ENCODE measurements around the gene NPAT. TPM values are rescaled to one million over a fixed set of nuclear protein-coding genes. Genes with fewer than 3 reads are reported as not detected.

The NPAT gene
- total and polyA plus RNA-seq, 2 of the 13 experiments (the other 11 are each of a cell fraction or from before 2014, with no cell fraction given), result 4.4 to 11.2 TPM

- peak; percentile 10; the same call in 1 of the 2 replicates for TF ChIP-seq ZHX1 (CRISPR knock-in tag; IDR thresholded peaks at IDR 0.05; ENCODE audit: low read depth)
- TF ChIP-seq BCL3 (CRISPR knock-in tag; IDR thresholded peaks at IDR 0.05), result 0 out of 2 replicates have a peak, but pooled peaks have one; percentile 1
- no peak for TF ChIP-seq CC2D1A (CRISPR knock-in tag; IDR thresholded peaks at IDR 0.05)
These were observed 1.1 kb upstream of the NPAT start (continued) for GRCh38 chr11:108223348-108224149.

DNA sequence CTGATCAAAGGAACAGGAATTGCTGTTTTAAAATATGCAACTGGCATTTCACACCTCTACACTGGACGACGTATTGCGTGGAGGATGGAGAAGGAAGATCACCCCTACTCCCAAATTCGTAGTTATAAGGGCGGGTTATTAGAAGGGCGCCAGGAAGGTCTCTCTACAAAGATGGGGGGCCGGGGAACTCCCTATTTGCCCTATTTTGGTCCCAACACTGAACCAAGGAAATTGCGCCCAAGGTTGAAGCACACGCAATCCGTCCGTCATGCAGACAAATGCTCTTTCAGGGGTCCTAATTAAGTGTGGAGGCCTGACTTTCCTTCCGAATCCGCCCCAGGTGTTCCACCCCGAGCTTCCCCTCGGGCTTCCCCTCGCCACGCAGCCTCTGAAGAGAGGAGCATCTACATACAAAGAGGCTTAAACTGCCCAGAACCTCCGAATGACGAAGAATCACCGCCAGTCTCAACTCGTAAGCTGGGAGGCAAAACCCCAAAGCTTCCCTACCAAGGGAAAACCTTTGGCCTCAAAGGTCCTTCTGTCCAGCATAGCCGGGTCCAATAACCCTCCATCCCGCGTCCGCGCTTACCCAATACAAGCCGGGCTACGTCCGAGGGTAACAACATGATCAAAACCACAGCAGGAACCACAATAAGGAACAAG lies 396 bp downstream of the NPAT start:
- peak overlapping the region; percentile 96 for H3K27ac ChIP-seq (ENCODE audit: extremely low read length, insufficient read depth, low read length)
- ATAC-seq (no peak), FAIRE-seq (no peak), DNase-seq (ENCODE audit: low spot score) (no peak)
- H2AFZ ChIP-seq (ENCODE audit: low read length), result no peak overlapping the region
- H3K36me3 ChIP-seq (replicated peaks in 1 of 2; ENCODE audit: control insufficient read depth in 1 of 2, insufficient read depth in 2 of 2, low read length in 2 of 2), result no peaks in the 10 kb centered on the region; a peak in 2 of 5 replicates
- H3K9ac ChIP-seq (ENCODE audit: insufficient read depth, low read depth, low read length), result peak overlapping the region; percentile 93
- H3K79me2 ChIP-seq (ENCODE audit: insufficient read depth, low read length), result peaks cover 87% of the 10 kb centered on the region
- peaks cover 50% of the 10 kb centered on the region for H3K4me1 ChIP-seq (ENCODE audit: insufficient read depth, low read length)
- CTCF ChIA-PET (ENCODE audit: low intra/inter-chr PET ratio, low total read pairs), result no interaction called here
- in situ Hi-C loops (cut with HindIII; ENCODE audit: extremely low pct_ligation_motif_present, low pct_unique_long_range_greater_than_20kb) (no loop called here), intact Hi-C loops (cut with micrococcal nuclease; ENCODE audit: unreplicated experiment) (loop anchor here (5.0 kb wide), 2 partner anchors 100 to 425 kb away; partner anchors contain the start of gene ACAT1)
- no peaks in the 10 kb centered on the region for H4K20me1 ChIP-seq (ENCODE audit: insufficient read depth, low read length)
- no peaks in the 10 kb centered on the region for H3K9me3 ChIP-seq (ENCODE audit: low read length)
- H3K4me3 ChIP-seq (replicated peaks in 1 of 3; ENCODE audit: insufficient read depth in 1 of 3, low read depth in 2 of 3, low read length in 3 of 3), result peak overlapping the region; percentile 59 to 91 (median 88)
- peak overlapping the region; percentile 75 for H3K4me2 ChIP-seq (ENCODE audit: low read depth, low read length)
- POLR2A ChIA-PET, result interaction anchor here (0.8 to 5.7 kb wide), 9 partner anchors 8 to 213 kb away, joined by 3 to 56 read pairs (median 4); partner anchors contain the start of gene CUL5
- BruUV-seq (replicated peaks), result TSS peak; percentile 78
- 1% methylated on average over 15 of the region's 29 CpGs for WGBS (ENCODE audit: low lambda C conversion rate)
- H3K27me3 ChIP-seq (ENCODE audit: control insufficient read depth in 1 of 2, insufficient read depth in 2 of 2, low read length in 2 of 2), result peaks cover 0 to 2% of the 10 kb centered on the region in 2 experiments; a peak in 1 of 5 replicates
- TF ChIP-seq E2F1 (CRISPR knock-in tag; IDR thresholded peaks at IDR 0.05) (no peak), MAFG (CRISPR knock-in tag; IDR thresholded peaks at IDR 0.05) (no peak), PAX8 (CRISPR knock-in tag; IDR thresholded peaks at IDR 0.05; ENCODE audit: borderline replicate concordance) (no peak), RBM22 (optimal IDR thresholded peaks at IDR 0.05; ENCODE audit: low read length) (no peak), ZSCAN12 (CRISPR knock-in tag; IDR thresholded peaks at IDR 0.05) (no peak), ZNF501 (CRISPR knock-in tag; IDR thresholded peaks at IDR 0.05) (peak; percentile 45), DPF2 (CRISPR knock-in tag; IDR thresholded peaks at IDR 0.05; ENCODE audit: borderline replicate concordance, low read depth) (no peak)
- TF ChIP-seq, protein P1, sequence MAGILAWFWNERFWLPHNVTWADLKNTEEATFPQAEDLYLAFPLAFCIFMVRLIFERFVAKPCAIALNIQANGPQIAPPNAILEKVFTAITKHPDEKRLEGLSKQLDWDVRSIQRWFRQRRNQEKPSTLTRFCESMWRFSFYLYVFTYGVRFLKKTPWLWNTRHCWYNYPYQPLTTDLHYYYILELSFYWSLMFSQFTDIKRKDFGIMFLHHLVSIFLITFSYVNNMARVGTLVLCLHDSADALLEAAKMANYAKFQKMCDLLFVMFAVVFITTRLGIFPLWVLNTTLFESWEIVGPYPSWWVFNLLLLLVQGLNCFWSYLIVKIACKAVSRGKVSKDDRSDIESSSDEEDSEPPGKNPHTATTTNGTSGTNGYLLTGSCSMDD (CRISPR knock-in tag; IDR thresholded peaks at IDR 0.05), result no peak
- TF ChIP-seq, protein P2, sequence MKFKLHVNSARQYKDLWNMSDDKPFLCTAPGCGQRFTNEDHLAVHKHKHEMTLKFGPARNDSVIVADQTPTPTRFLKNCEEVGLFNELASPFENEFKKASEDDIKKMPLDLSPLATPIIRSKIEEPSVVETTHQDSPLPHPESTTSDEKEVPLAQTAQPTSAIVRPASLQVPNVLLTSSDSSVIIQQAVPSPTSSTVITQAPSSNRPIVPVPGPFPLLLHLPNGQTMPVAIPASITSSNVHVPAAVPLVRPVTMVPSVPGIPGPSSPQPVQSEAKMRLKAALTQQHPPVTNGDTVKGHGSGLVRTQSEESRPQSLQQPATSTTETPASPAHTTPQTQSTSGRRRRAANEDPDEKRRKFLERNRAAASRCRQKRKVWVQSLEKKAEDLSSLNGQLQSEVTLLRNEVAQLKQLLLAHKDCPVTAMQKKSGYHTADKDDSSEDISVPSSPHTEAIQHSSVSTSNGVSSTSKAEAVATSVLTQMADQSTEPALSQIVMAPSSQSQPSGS (CRISPR knock-in tag; IDR thresholded peaks at IDR 0.05), result no peak

Data from HepG2 (cell line).